Measurements from ENCODE around the gene C9orf40. TPM values are rescaled to one million over a fixed set of nuclear protein-coding genes. Genes with fewer than 3 reads are reported as not detected.
A peak's percentile ranks its signal among the peaks of the same experiment; 100 is the strongest.

The C9orf40 gene
- total RNA-seq, 2 experiments from 2014 or later = 3.0 TPM

DNA sequence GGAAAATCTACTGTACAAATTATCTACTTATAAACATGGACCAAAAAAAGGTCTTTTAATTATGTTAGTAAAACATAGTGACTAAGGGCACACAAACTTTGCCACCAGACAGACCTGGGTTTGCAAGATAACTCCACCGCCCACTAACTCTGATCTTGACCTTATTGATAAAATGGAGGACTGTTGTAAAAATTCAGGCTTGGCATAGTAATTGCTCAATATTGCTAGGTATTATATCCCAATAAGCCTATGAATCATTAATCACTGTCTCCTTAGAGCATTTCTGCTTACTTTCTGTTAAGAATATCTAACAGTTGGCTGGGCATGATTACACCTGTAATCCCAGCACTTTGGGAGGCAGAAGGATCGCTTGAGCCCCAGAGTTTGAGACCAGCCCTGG, 3.8 kb downstream of the C9orf40 start:
- no peak for TF ChIP-seq CTCF (IDR thresholded peaks at IDR 0.05)
- no peaks in the 10 kb centered on the region for H3K27me3 ChIP-seq (ENCODE audit: control insufficient read depth in 1 of 2, insufficient read depth in 2 of 2, low read length in 2 of 2)
- ATAC-seq (ENCODE audit: poor library complexity) (no peak), DNase-seq (no peak)
- H3K27me3 Mint-ChIP-seq = no peaks in the 10 kb centered on the region
- intact Hi-C loops (cut with DNase I, micrococcal nuclease) = no loop called here
- peaks cover 26% of the 10 kb centered on the region for H3K4me1 Mint-ChIP-seq (ENCODE audit: low read depth)
- CTCF ChIA-PET = no interaction called here
- POLR2A ChIA-PET = no interaction called here
- peaks cover 16% of the 10 kb centered on the region for H3K4me1 ChIP-seq (ENCODE audit: insufficient read depth, low read length)
- no peak overlapping the region for H3K27ac ChIP-seq (ENCODE audit: low read depth in 1 of 2, low read length in 2 of 2)
- no peaks in the 10 kb centered on the region for H3K9me3 ChIP-seq (ENCODE audit: control insufficient read depth in 1 of 2, insufficient read depth in 1 of 2, low read length in 2 of 2)
- peaks cover 4% of the 10 kb centered on the region for H3K36me3 Mint-ChIP-seq (ENCODE audit: low read depth)
- H3K4me3 Mint-ChIP-seq = peak overlapping the region; percentile 58
- H3K4me3 ChIP-seq (ENCODE audit: low read length) = no peak overlapping the region
- H3K36me3 ChIP-seq (ENCODE audit: insufficient read depth, low read length) = no peaks in the 10 kb centered on the region
- H3K9me3 Mint-ChIP-seq = no peaks in the 10 kb centered on the region
- H3K27ac Mint-ChIP-seq = peak overlapping the region; percentile 61

GRCh38 chr9:74946686-74947085, 6.0 kb downstream of the C9orf40 start:
- H3K9me3 ChIP-seq (ENCODE audit: control insufficient read depth in 1 of 2, insufficient read depth in 1 of 2, low read length in 2 of 2) = no peaks in the 10 kb centered on the region
- CTCF ChIA-PET = no interaction called here
- no peak for DNase-seq

DNA sequence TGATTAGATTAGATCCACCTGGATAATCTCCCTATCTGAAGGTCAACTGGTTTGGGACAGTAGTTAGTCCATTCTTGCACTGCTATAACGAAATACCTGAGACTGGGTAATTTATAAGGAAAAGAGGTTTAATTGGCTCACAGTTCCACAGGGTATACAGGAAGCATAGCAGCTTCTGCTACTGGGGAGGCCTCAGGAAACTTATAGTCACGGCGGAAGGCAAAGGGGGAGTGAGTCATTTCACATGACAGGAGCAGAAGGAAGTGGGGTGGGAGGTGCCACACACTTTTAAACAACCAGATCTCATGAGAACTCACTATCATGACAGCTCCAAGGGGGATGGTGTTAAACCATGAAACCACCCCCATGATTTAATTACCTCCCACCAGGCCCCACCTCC, 9.9 kb downstream of the C9orf40 start:
- Mint-ChIP-seq H3K4me3 (no peak overlapping the region), H3K27me3 (no peaks in the 10 kb centered on the region), H3K27ac (no peak overlapping the region), H3K4me1 (ENCODE audit: low read depth) (peaks cover 5% of the 10 kb centered on the region), H3K9me3 (no peaks in the 10 kb centered on the region), H3K36me3 (ENCODE audit: low read depth) (no peaks in the 10 kb centered on the region)
- CTCF ChIA-PET = no interaction called here
- Histone ChIP-seq H3K4me3 (ENCODE audit: low read length) (no peak overlapping the region), H3K4me1 (ENCODE audit: insufficient read depth, low read length) (peaks cover 4% of the 10 kb centered on the region), H3K9me3 (ENCODE audit: control insufficient read depth in 1 of 2, insufficient read depth in 1 of 2, low read length in 2 of 2) (no peaks in the 10 kb centered on the region), H3K27ac (ENCODE audit: low read depth in 1 of 2, low read length in 2 of 2) (no peak overlapping the region), H3K27me3 (ENCODE audit: control insufficient read depth in 1 of 2, insufficient read depth in 2 of 2, low read length in 2 of 2) (no peaks in the 10 kb centered on the region), H3K36me3 (ENCODE audit: insufficient read depth, low read length) (no peaks in the 10 kb centered on the region)
- TF ChIP-seq CTCF (IDR thresholded peaks at IDR 0.05) = no peak
- POLR2A ChIA-PET = no interaction called here
- DNase-seq = peak in 5 of 14 experiments; percentile 12 to 41 (median 20)
- peak; percentile 46 for ATAC-seq (ENCODE audit: poor library complexity)
- intact Hi-C loops (cut with DNase I, micrococcal nuclease) = no loop called here

More at GRCh38 chr9:74946686-74947085, 6.0 kb downstream of the C9orf40 start:
- Histone ChIP-seq H3K4me1 (ENCODE audit: insufficient read depth, low read length) (peaks cover 11% of the 10 kb centered on the region), H3K4me3 (ENCODE audit: low read length) (no peak overlapping the region), H3K27ac (ENCODE audit: low read depth in 1 of 2, low read length in 2 of 2) (no peak overlapping the region), H3K27me3 (ENCODE audit: control insufficient read depth in 1 of 2, insufficient read depth in 2 of 2, low read length in 2 of 2) (no peaks in the 10 kb centered on the region), H3K36me3 (ENCODE audit: insufficient read depth, low read length) (no peaks in the 10 kb centered on the region)
- TF ChIP-seq CTCF (IDR thresholded peaks at IDR 0.05) = no peak
- no peak overlapping the region for H3K27ac Mint-ChIP-seq
- H3K4me3 Mint-ChIP-seq = no peak overlapping the region
- peaks cover 2% of the 10 kb centered on the region for H3K36me3 Mint-ChIP-seq (ENCODE audit: low read depth)
- POLR2A ChIA-PET = interaction anchor here (1.3 kb wide), 1 partner anchor 39 kb away, joined by 3 read pairs; no protein-coding TSS in a partner anchor
- H3K27me3 Mint-ChIP-seq = no peaks in the 10 kb centered on the region
- H3K9me3 Mint-ChIP-seq = no peaks in the 10 kb centered on the region
- intact Hi-C loops (cut with DNase I, micrococcal nuclease) = no loop called here
- ATAC-seq (ENCODE audit: poor library complexity) = no peak
- peaks cover 18% of the 10 kb centered on the region for H3K4me1 Mint-ChIP-seq (ENCODE audit: low read depth)

All from CD4-positive, alpha-beta T cell (primary cell).